CD4-positive, alpha-beta memory T cell (primary cell): Measurements from ENCODE around the gene ZBTB21. TPM values are rescaled to one million over a fixed set of nuclear protein-coding genes. Genes with fewer than 3 reads are reported as not detected.

Experiments used
- CTCF ChIA-PET: fragments of 350-600 bp; sonication (Branson Sonifier 250); formaldehyde crosslinking; loops from one replicate; lab custom pipeline; 2021; ENCODE audit warnings: inconsistent platforms; ENCODE audit not compliant: partially characterized antibody; lab: Charles Lee
- POLR2A ChIA-PET: fragments of 350-600 bp; sonication (Branson Sonifier 250); formaldehyde crosslinking; loops from one replicate; lab custom pipeline; 2021; ENCODE audit not compliant: partially characterized antibody; lab: Charles Lee
- DNase-seq, 5 donors: peaks; one replicate each; pipeline versions ENCODE4 v3.0.0 to v3.0.0-alpha.2; 2020 to 2022; ENCODE audit warnings: mixed read lengths in 1 of 5
- H3K27ac ChIP-seq: one replicate; pipeline ENCODE4 v1.7.0; 2013; ENCODE audit warnings: low read depth, low read length
- H3K27me3 ChIP-seq: 2 replicates; pipeline ENCODE4 v1.7.0; 2013; ENCODE audit warnings: mild to moderate bottlenecking, low read length, moderate library complexity; ENCODE audit not compliant: insufficient read depth
- H3K36me3 ChIP-seq: 2 replicates; pipeline ENCODE4 v1.7.0; 2013; ENCODE audit warnings: mild to moderate bottlenecking, low read length, moderate library complexity; ENCODE audit not compliant: insufficient read depth
- H3K4me1 ChIP-seq: 2 replicates; pipeline ENCODE4 v1.7.0; 2013; ENCODE audit warnings: mild to moderate bottlenecking, low read length, moderate library complexity; ENCODE audit not compliant: insufficient read depth
- H3K4me3 ChIP-seq, 2 donors: one replicate each; pipeline ENCODE4 v1.7.0; 2013; ENCODE audit warnings: low read length in 2 of 2, mild to moderate bottlenecking in 1 of 2
- H3K9me3 ChIP-seq, 2 donors: one replicate each; pipeline ENCODE4 v1.7.0; 2013; ENCODE audit warnings: low read length in 2 of 2, control low read depth in 1 of 2; ENCODE audit not compliant: control insufficient read depth in 1 of 2
- H3K27ac Mint-ChIP-seq, 7 donors: one replicate each; pipeline ENCODE4 v1.8.0; 2020 to 2021; ENCODE audit warnings: mixed read lengths in 7 of 7, mild to moderate bottlenecking in 6 of 7, inconsistent platforms in 3 of 7, moderate library complexity in 3 of 7
- H3K27me3 Mint-ChIP-seq, 2 donors: one replicate each; pipeline ENCODE4 v1.8.0; 2020 to 2021; ENCODE audit warnings: mixed read lengths in 2 of 2
- H3K36me3 Mint-ChIP-seq, 2 donors: one replicate each; pipeline ENCODE4 v1.8.0; 2020 to 2021; ENCODE audit warnings: mixed read lengths in 2 of 2, inconsistent platforms in 1 of 2, mild to moderate bottlenecking in 1 of 2
- H3K4me1 Mint-ChIP-seq, 4 donors: one replicate each; pipeline ENCODE4 v1.8.0; 2020 to 2021; ENCODE audit warnings: mixed read lengths in 4 of 4, mild to moderate bottlenecking in 1 of 4
- H3K4me3 Mint-ChIP-seq, 8 donors: one replicate each; pipeline ENCODE4 v1.8.0; 2020 to 2021; ENCODE audit warnings: mixed read lengths in 8 of 8, mild to moderate bottlenecking in 7 of 8, moderate library complexity in 6 of 8, inconsistent platforms in 3 of 8
- H3K9me3 Mint-ChIP-seq, 8 donors: one replicate each; pipeline ENCODE4 v1.8.0; 2020 to 2021; ENCODE audit warnings: mixed read lengths in 8 of 8, mild to moderate bottlenecking in 5 of 8, inconsistent platforms in 3 of 8, moderate library complexity in 1 of 8
- intact Hi-C: fragments of 100-400 bp; cut with micrococcal nuclease; formaldehyde crosslinking; loops from one replicate; pipeline ENCODE4 v1.15.1; 2023
- polyA plus RNA-seq, 2 donors: library from polyadenylated mRNA; unstranded; fragments of 300-500 nt; fragmentation: Illumina TruSeq; gene quantifications; one replicate each; pipeline ENCODE4 v1.2.3, GENCODE V29; 2021
- total RNA-seq, 2 experiments: library from RNA; stranded (reverse); gene quantifications; one replicate each; pipeline ENCODE4 v1.2.3, GENCODE V29; 2021

ZBTB21 gene
- total and polyA plus RNA-seq, 4 experiments from 2014 or later: 4.3 to 21.7 (median 13.5) TPM

DNA sequence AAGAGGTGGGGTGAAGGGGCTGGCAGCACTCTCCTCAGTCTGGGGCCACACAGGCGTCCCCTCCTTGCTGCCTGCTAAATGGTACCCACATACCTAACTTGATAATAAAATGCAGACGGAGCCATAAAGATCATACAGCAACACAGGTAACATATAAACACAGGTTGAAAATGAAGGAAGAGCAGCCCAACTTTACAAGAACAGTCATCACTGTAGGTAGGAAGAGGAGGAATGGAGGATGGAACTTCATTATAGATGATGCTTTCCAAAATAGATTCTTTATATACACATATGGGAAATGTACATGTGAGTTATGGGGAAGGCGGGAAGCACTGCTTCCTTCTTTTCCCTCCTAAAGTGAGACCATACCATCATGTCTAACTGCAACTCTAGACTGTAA, 69.7 kb downstream of the ZBTB21 start:
- DNase-seq: no peak
- Histone ChIP-seq H3K36me3 (no peaks in the 10 kb centered on the region), H3K27ac (no peak overlapping the region), H3K9me3 (no peaks in the 10 kb centered on the region), H3K4me3 (no peak overlapping the region), H3K4me1 (no peaks in the 10 kb centered on the region), H3K27me3 (no peaks in the 10 kb centered on the region)
- H3K27ac Mint-ChIP-seq: no peak overlapping the region
- intact Hi-C loops: no loop called here
- H3K9me3 Mint-ChIP-seq: no peaks in the 10 kb centered on the region
- H3K4me1 Mint-ChIP-seq: peaks cover 0 to 1% (median 0%) of the 10 kb centered on the region in 4 donors
- no peaks in the 10 kb centered on the region for H3K36me3 Mint-ChIP-seq
- no peak overlapping the region for H3K4me3 Mint-ChIP-seq
- ChIA-PET POLR2A (no interaction called here), CTCF (interaction anchor here (1.3 kb wide), 1 partner anchor 177 kb away, joined by 3 read pairs; no protein-coding TSS in a partner anchor)
- peaks cover 3 to 8% of the 10 kb centered on the region in 2 donors for H3K27me3 Mint-ChIP-seq

DNA sequence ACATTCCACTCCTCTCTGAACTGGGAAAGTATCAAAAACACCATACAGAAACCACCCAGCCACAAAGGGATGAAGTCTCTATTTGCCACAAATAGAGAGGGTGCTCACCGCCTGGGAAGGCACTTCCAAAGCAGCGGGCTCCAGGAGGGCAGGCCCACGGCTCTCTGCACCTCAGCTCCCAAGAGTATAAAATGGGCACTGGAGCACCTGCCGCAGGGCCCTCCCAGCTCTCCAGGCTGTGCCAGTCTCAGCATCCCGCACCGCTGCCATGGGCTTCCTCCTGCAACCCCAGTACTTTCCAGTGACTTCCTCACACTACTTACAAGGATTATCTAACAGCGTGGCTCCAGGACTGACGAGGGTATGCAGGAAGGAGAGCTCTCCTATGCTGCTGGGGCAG, 70.8 kb downstream of the ZBTB21 start:
- no peaks in the 10 kb centered on the region for H3K4me1 ChIP-seq
- intact Hi-C loops: no loop called here
- H3K9me3 Mint-ChIP-seq: no peaks in the 10 kb centered on the region
- no peak for DNase-seq
- ChIA-PET POLR2A (no interaction called here), CTCF (no interaction called here)
- no peaks in the 10 kb centered on the region for H3K9me3 ChIP-seq
- H3K27me3 Mint-ChIP-seq: peaks cover 0 to 8% of the 10 kb centered on the region in 2 donors
- no peaks in the 10 kb centered on the region for H3K36me3 ChIP-seq
- H3K4me1 Mint-ChIP-seq: no peaks in the 10 kb centered on the region
- H3K27ac Mint-ChIP-seq: no peak overlapping the region
- H3K4me3 Mint-ChIP-seq: no peak overlapping the region
- no peak overlapping the region for H3K4me3 ChIP-seq
- H3K27me3 ChIP-seq: no peaks in the 10 kb centered on the region
- H3K36me3 Mint-ChIP-seq: no peaks in the 10 kb centered on the region
- no peak overlapping the region for H3K27ac ChIP-seq

Other genes with a start within 250 kb of the ZBTB21 start
- under 1 TPM; 0.26 to 0.36 TPM for gene RIPK4, start 243.3 kb downstream of the ZBTB21 start, total RNA-seq
- under 1 TPM in 1 of 2 donors, not detected in 1; 0.16 TPM for gene RIPK4, start 243.3 kb downstream of the ZBTB21 start, polyA plus RNA-seq
- gene PRDM15, start 131.0 kb downstream of the ZBTB21 start, total RNA-seq: 10 to 100 TPM; 14.2 to 14.3 TPM
- 1 to 10 TPM in 1 of 2 donors, under 1 TPM in 1; 0.50 to 3.3 TPM for gene PRDM15, start 131.0 kb downstream of the ZBTB21 start, polyA plus RNA-seq
- 10 to 100 TPM; 10.5 to 11.0 TPM for gene C2CD2, start 56.3 kb downstream of the ZBTB21 start, total RNA-seq
- 1 to 10 TPM; 1.9 to 3.5 TPM for gene C2CD2, start 56.3 kb downstream of the ZBTB21 start, polyA plus RNA-seq
- gene UMODL1, start 61.0 kb upstream of the ZBTB21 start, total RNA-seq: 1 to 10 TPM in 1 of 2 experiments, under 1 TPM in 1; 0.58 to 1.1 TPM
- gene UMODL1, start 61.0 kb upstream of the ZBTB21 start, polyA plus RNA-seq: under 1 TPM in 1 of 2 donors, not detected in 1; 0.08 TPM
- 1 to 10 TPM; 1.5 to 2.0 TPM for gene ABCG1, start 208.8 kb upstream of the ZBTB21 start, total RNA-seq
- gene ABCG1, start 208.8 kb upstream of the ZBTB21 start, polyA plus RNA-seq: 10 to 100 TPM; 17.0 to 19.6 TPM